OCI-LY3 (cell line): Measurements from ENCODE around the gene PACSIN2.
A peak's percentile ranks its signal among the peaks of the same experiment; 100 is the strongest.

ENCODE experiments used
- H2AFZ ChIP-seq: fragments of 200-600, 300-600 bp; shearing (Covaris generic); 2 replicates; pipeline ENCODE4 v1.6.0; 2014; ENCODE audit warnings: antibody characterized with exemption, low read depth, low read length
- H3K27ac ChIP-seq: fragments of 200-600, 300-600 bp; sonication (generic); 2 replicates; pipeline ENCODE4 v1.5.1; 2014; ENCODE audit warnings: mild to moderate bottlenecking, low read length, moderate library complexity, mixed read lengths
- H3K27me3 ChIP-seq: fragments of 200-600, 300-600 bp; sonication (generic); 2 replicates; pipeline ENCODE4 v1.6.1; 2014; ENCODE audit warnings: low read depth, low read length, mixed read lengths
- H3K36me3 ChIP-seq: fragments of 200-600, 300-600 bp; sonication (generic); replicated peaks from 2 replicates; pipeline ENCODE3; 2014; ENCODE audit warnings: low read depth, low read length, mixed read lengths
- H3K4me1 ChIP-seq: fragments of 300-600, 200-600 bp; sonication (generic); 2 replicates; pipeline ENCODE4 v1.6.1; 2014; ENCODE audit warnings: low read length, mixed read lengths
- H3K4me2 ChIP-seq: fragments of 200-600, 300-600 bp; sonication (generic); 2 replicates; pipeline ENCODE4 v1.6.1; 2014; ENCODE audit warnings: low read length, mixed read lengths
- H3K4me3 ChIP-seq: fragments of 300-600, 200-600 bp; sonication (generic); 2 replicates; pipeline ENCODE4 v1.5.1; 2014; ENCODE audit warnings: antibody characterized with exemption, mild to moderate bottlenecking, low read length, moderate library complexity
- H3K79me2 ChIP-seq: fragments of 300-600, 200-600 bp; shearing (Covaris generic); 2 replicates; pipeline ENCODE4 v1.6.1; 2014; ENCODE audit warnings: mild to moderate bottlenecking, low read length, mixed read lengths
- H3K9ac ChIP-seq: fragments of 300-600, 200-600 bp; shearing (Covaris generic); 2 replicates; pipeline ENCODE4 v1.6.0; 2014; ENCODE audit warnings: mild to moderate bottlenecking, low read length, moderate library complexity
- H3K9me3 ChIP-seq: fragments of 200-600, 300-600 bp; shearing (Covaris generic); 2 replicates; pipeline ENCODE4 v1.6.1; 2014; ENCODE audit warnings: low read length, mixed read lengths; ENCODE audit not compliant: insufficient read depth
- H4K20me1 ChIP-seq: fragments of 200-600, 300-600 bp; sonication (generic); 2 replicates; pipeline ENCODE4 v1.6.1; 2016; ENCODE audit warnings: low read length, mixed read lengths; ENCODE audit not compliant: insufficient read depth
- EZH2phosphoT487 ChIP-seq: fragments of 200-600 bp; shearing (Covaris generic); IDR thresholded peaks from 2 replicates; pipeline ENCODE4 v1.6.1; 2018; ENCODE audit warnings: antibody characterized with exemption, mixed run types, low read depth
- TF ChIP-seq, protein P1 (sequence below): fragments of 200-600, 300-600 bp; sonication (generic); IDR thresholded peaks from 2 replicates; pipeline ENCODE4 v1.5.1; 2014; ENCODE audit warnings: antibody characterized with exemption, low read length, low read depth

PACSIN2 gene

DNA sequence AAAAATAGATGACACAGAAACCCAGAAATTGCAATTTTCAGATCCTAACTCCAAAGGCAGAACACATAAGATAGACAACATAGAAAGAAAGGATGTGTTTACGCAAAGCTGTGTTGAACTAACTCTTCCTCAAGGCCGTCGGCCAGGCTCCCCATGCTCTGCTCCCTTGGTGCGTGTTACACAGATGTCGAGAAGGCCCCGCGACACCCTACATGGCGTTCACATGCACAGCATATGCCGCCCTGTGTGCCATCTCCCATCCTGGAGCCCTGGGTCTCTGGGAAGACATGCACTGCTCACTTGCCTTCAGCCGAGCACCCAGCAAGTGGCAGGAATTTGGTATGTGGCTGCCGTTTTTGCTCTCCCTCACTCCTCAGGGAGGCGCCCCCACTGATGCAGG, 110.9 kb downstream of the PACSIN2 start:
- Histone ChIP-seq H3K27ac (no peak overlapping the region), H3K79me2 (no peaks in the 10 kb centered on the region), H3K4me3 (no peak overlapping the region), H3K27me3 (no peaks in the 10 kb centered on the region), H3K4me2 (no peak overlapping the region), H3K9ac (no peak overlapping the region), H3K36me3 (no peaks in the 10 kb centered on the region), H4K20me1 (peaks cover 7% of the 10 kb centered on the region; the same call in 1 of the 2 replicates), H3K4me1 (no peaks in the 10 kb centered on the region), H2AFZ (no peak overlapping the region), H3K9me3 (no peaks in the 10 kb centered on the region)
- TF ChIP-seq, protein P1, sequence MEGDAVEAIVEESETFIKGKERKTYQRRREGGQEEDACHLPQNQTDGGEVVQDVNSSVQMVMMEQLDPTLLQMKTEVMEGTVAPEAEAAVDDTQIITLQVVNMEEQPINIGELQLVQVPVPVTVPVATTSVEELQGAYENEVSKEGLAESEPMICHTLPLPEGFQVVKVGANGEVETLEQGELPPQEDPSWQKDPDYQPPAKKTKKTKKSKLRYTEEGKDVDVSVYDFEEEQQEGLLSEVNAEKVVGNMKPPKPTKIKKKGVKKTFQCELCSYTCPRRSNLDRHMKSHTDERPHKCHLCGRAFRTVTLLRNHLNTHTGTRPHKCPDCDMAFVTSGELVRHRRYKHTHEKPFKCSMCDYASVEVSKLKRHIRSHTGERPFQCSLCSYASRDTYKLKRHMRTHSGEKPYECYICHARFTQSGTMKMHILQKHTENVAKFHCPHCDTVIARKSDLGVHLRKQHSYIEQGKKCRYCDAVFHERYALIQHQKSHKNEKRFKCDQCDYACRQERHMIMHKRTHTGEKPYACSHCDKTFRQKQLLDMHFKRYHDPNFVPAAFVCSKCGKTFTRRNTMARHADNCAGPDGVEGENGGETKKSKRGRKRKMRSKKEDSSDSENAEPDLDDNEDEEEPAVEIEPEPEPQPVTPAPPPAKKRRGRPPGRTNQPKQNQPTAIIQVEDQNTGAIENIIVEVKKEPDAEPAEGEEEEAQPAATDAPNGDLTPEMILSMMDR: no peak
- no peak for TF ChIP-seq EZH2phosphoT487

DNA sequence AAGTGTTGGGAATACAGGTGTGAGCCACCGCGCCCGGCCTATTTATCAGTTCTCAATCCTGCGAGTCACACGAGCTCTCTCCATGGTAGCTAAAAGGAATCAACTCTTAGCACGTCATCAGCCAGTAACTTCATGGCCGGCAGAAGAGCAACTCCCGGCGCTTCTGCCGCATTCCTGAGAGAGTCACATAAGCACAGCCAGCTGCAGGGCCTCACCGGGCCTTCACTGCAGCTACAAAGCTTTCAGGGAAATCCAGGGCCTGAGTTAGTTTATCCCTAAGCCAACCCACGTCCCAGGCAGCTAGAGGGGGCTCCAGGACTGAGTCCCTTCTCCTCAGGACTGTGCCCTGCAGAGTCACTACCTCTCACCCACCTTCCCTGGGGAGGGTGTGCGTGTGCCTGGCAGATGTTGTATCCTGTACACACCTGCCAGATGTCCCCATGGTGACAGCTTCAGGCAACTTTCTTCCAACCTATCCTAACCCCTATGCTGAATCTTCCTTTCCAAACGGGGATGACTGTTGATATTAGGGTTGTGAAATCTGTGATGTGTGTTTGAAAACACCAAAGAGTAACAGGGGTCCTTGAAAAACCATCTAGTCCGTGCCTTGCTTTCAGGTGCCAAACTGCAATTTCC, 112.0 kb downstream of the PACSIN2 start:
- Histone ChIP-seq H3K4me2 (no peak overlapping the region), H3K9me3 (no peaks in the 10 kb centered on the region), H3K4me3 (no peak overlapping the region), H3K9ac (no peak overlapping the region), H3K79me2 (no peaks in the 10 kb centered on the region), H3K36me3 (no peaks in the 10 kb centered on the region), H3K27ac (no peak overlapping the region), H4K20me1 (peaks cover 7% of the 10 kb centered on the region; the same call in 1 of the 2 replicates), H2AFZ (no peak overlapping the region), H3K4me1 (no peaks in the 10 kb centered on the region), H3K27me3 (no peaks in the 10 kb centered on the region)
- TF ChIP-seq EZH2phosphoT487: no peak
- TF ChIP-seq, protein P1: no peak

- Histone ChIP-seq H3K9ac (no peak overlapping the region), H3K79me2 (no peaks in the 10 kb centered on the region), H3K36me3 (no peaks in the 10 kb centered on the region)
These were observed 113.0 kb downstream of the PACSIN2 start for GRCh38 chr22:42901790-42902508.

GRCh38 chr22:42897960-42898359, 117.0 kb downstream of the PACSIN2 start:
- no peaks in the 10 kb centered on the region for H3K9me3 ChIP-seq
- H3K4me2 ChIP-seq: no peak overlapping the region
- no peak for TF ChIP-seq EZH2phosphoT487
- H3K27me3 ChIP-seq: no peaks in the 10 kb centered on the region
- H3K36me3 ChIP-seq: no peaks in the 10 kb centered on the region
- H3K79me2 ChIP-seq: peaks cover 5% of the 10 kb centered on the region; the same call in 1 of the 2 replicates
- H3K4me1 ChIP-seq: peaks cover 41% of the 10 kb centered on the region
- H4K20me1 ChIP-seq: no peaks in the 10 kb centered on the region
- H2AFZ ChIP-seq: no peak overlapping the region
- H3K4me3 ChIP-seq: no peak overlapping the region
- H3K9ac ChIP-seq: no peak overlapping the region
- H3K27ac ChIP-seq: no peak overlapping the region

More at GRCh38 chr22:42901790-42902508, 113.0 kb downstream of the PACSIN2 start:
- Histone ChIP-seq H3K27me3 (no peaks in the 10 kb centered on the region), H3K4me3 (no peak overlapping the region), H3K27ac (no peak overlapping the region), H3K4me1 (peaks cover 9% of the 10 kb centered on the region), H4K20me1 (peaks cover 7% of the 10 kb centered on the region; the same call in 1 of the 2 replicates), H2AFZ (no peak overlapping the region), H3K4me2 (no peak overlapping the region), H3K9me3 (no peaks in the 10 kb centered on the region)
- TF ChIP-seq, protein P1: peak; percentile 55
- TF ChIP-seq EZH2phosphoT487: no peak
